GM19043 (cell line): ENCODE data around the gene SLC38A10.

Experiments
- ATAC-seq: cut with Tn5 transposase; IDR thresholded peaks from one replicate; pipeline ENCODE4 v1.9.1; 2021; ENCODE audit warnings: low read depth; ENCODE audit not compliant: unreplicated experiment

The SLC38A10 gene

DNA sequence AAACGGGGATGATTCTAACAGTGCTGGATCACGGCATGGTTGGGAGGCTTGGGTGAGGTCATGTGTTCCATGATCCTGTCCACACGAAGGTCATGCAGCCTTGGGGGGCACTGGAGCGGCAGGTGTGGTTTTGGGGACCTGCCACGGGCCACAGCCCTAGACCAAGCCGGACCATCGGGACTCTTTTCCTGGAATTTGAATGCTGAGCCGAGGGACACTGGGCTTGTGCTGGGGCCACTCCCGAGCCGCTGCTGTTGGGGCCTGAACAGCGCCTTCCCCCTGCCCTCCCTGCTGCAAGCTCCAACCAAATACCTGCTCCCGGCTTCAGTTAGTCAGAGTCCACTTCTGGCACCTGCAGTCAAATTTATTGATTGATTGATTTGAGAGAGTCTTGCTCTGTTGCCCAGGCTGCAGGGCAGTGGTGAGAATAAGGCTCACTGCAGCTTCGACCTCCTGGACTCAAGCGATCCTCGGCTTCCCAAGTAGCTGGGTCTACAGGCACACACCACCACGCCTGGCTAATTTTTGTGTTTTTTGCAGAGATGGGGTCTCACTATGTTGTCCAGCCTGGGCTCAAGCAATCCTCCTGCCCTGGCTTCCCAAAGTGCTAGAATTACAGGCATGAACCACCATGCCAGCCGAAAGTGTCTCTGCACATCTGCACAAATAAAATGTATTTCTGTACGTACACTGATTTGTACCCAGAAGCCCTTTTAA is 37.2 kb upstream of the SLC38A10 start:
- no peak for ATAC-seq

DNA sequence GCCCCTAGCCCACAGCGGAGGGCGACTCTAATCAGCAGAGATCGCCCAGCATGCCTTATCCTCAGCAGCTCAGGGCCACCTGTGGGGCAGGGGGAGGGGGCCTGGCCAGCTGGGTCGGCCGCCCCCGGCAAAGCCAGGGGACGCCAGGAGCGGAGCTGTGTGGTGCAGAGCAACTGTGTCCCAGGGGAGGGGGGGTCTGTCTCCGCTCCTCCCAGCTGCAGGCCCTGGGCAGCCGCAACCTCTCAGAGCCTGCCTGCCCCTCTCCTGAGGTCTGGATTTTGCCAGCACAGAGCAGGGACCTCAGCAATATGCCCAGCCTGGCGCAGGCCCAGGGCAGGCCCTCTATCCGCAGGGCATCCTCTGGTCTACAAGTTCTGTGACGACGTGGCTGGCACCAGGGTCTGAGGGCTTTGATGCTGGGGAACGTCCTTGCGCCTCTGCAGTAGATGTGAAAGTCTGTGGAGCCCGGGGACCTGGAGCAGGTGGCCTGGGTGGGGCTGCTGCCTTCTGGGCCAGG is 36.5 kb upstream of the SLC38A10 start:
- no peak for ATAC-seq

DNA sequence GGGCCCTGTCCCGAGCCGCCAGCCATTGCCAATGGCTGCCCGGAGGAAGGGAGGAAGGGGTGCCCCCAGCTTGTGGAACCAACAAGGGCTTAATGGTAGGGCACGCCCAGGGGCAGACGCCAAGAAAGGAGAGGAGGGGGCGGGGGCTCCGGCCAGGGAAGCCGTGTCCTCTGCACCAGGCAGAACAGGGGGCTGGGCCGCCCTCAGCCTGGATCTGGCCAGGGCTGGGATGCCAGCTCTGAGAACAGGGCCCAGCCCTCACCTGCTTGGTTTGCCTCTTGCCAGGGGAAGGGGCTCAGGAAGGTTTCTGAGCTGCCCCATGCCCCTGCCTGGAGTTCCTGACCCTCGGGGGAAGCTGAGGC is 35.8 kb upstream of the SLC38A10 start:
- ATAC-seq = no peak

DNA sequence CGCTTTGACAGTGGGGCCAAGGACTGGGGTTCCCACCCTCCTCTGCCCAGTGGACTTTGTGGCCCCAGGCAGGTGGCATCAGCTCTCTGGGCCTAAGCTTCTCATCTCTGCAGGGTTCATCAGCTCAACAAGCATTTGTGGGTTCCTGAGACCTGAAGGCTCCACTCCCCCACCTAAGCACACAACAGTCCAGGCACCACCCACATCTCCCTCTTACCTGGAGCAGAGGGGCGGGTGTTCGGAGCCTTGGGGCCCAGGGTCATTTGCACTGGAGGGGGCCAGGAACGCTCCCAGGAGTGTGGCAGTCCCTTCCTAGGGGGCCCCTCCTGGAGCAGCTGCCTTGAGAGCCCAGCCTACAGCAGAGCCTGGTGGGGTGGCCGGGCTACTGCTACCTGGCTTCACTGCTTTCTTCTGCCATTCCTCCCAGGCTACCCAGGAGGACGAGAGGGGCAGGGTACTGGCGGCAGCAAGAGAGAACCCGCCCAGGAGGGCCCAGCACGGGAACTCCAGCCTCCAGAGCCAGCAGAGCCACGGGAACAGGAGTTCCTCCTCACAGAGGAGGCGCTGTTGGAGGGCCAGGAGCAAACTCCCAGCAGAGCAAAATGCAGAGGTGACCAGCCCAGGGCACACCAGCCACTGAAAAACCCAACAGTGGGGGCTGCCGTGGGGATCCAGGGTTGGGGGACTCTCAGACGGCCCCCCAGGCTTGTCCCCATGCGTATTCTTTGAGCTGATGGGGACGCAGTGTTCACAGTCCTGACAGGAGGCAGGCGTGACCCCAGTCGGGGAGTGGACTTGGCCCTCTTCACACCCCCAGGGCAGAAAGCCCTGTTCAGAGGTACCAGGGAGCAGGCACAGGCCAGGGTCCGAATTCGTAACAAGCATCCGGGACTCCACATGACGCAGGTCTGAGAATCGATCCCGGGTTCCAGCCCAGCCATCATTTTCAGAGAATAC is 35.1 kb upstream of the SLC38A10 start:
- no peak for ATAC-seq

GRCh38 chr17:81328978-81329926 is 34.1 kb upstream of the SLC38A10 start:
- ATAC-seq = no peak

- no peak for ATAC-seq
Measured at GRCh38 chr17:81328489-81328888, 33.4 kb upstream of the SLC38A10 start.

DNA sequence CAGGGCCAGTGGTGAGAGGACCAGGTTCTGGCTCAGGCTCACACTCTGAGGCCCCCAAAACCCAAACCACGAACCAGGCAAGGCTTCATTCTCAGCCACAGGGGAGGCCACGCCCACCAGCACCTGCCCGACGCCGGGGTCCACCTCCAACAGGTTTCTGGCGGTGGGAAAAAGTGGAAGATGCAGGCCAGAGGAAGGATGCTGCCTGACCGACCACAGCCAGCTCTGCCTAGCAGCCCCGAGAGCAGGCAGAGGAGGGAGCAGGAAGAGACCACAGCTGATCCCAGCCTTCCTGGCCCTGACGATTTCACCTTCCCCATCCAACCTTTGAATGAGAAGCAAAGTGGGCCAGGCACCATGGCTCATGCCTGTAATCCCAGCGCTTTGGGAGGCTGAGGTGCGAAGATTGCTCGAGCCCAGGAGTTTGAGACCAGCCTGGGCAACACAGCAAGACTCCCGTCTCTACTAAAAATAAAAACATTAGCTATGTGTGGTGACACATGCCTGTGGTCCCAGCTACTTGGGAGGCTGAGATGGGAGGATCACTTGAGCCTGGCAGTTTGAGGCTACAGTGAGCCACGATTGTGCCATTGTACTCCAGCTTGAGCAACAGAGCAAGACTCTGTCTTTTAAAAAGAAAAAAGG is 30.7 kb upstream of the SLC38A10 start:
- ATAC-seq = no peak

- no peak for ATAC-seq
Measured at GRCh38 chr17:81324851-81325713, 30.0 kb upstream of the SLC38A10 start.

- no peak for ATAC-seq
Measured at GRCh38 chr17:81324177-81324850, 29.2 kb upstream of the SLC38A10 start.

GRCh38 chr17:81323411-81323868 is 28.3 kb upstream of the SLC38A10 start:
- no peak for ATAC-seq

DNA sequence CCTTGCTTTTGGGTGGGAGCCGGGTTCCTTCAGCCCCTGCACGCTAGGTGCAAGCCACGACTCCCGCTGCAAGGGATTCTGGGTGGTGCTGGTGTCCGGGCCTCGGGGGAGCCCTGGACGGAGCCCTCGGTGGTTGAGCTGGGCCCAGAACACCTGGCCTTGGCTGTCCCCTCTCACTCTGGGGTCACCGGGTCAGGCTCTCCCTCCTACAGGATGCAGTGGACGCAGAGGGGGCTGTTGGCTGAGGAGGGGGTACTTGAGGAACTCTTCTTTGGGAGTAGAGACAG is 27.9 kb upstream of the SLC38A10 start:
- no peak for ATAC-seq

DNA sequence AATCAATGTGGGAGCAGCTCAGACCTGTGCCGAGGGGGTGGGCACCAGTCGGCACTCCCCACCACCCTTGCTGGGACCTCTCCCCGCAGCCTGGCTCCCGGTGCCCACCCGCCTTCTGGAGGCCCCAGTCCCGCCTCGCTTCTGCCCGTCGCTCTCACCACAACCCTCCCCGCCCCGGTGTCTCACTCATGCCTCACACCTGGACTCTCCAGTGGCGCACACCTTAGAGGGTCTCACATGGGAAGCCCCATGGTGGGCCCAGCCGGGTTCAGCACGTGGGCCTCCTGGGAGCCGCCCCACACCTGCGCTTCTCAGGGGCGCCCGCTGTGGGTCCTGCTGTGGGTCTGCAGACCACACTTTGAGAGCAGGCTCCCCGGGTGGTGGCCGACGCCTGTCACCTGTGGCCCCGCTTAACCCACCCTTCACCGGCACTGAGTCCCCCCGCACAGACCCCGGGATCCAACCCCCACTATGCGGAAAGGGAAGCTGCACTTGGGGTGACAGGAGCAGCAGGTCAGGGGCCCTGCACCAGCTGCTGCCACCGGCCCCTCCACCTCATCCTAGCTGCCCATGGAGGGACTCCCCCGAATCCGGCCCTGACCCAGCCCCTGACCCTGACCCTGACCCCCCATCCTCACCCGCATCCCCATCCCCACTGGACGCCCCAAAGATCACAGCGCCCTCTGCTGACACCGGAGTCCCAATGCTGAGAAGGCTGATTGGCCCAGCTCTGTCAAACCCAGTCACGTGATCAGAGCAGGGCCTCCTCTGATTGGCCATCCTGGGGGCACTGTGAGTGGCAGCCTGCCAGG is 27.4 kb upstream of the SLC38A10 start:
- ATAC-seq = no peak

DNA sequence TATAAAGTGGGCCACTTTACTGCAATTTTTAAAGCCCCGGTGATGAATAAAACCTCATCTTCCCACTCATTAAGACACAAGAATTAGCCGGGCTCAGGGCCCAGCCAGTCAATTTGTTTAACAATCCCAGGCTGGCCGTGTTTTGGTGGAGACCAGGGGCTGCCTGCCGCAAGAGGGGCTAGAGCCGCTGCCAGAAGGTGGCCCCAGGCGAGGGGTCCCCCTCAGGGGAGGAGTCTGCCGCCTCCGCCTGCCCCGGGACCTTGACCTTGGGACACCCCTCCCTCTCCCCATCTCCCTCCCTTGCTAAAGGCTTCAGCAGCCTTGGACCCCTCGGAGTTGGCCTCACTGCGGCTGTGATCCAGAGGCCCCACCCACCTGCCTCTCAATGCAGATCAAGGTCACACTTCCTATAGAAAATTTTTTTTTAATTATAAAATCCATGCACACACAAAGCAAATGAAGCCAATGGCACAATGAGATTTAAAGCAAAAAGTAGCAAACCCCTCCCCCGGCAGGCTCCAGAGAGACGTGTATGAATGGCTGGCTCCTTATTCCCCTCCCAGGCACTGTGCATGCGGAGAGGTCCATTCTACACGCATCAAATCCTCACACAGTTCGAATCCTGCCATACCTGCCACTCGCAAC is 23.0 kb upstream of the SLC38A10 start:
- ATAC-seq = no peak

GRCh38 chr17:81317530-81317821 is 22.4 kb upstream of the SLC38A10 start:
- ATAC-seq = no peak

DNA sequence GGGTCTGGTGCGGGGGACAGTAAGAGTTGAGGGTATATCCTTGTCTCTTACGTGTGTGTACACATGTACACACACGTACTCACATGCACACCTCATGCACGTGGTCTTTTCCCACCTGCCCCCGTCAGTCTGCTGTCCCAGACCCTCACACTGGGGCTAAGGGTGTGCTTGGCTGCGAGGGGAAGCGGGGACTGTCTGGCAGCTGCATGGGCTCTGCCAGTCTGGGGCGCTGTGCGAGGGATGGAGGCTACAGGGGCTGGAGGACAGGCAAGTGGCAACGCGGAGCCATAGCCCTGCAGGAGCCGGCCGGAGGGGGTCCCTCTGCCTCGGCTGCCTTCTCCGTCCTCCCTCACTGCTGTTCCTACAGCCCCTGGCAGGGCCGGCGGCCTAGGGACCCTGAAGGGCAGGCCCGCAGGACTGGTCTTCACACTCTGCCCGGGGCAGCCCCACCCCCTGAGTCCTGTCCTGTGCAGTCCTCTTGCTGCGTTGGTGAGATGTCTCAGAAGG is 20.8 kb upstream of the SLC38A10 start:
- ATAC-seq = no peak

- no peak for ATAC-seq
Measured at GRCh38 chr17:81315129-81315884, 20.2 kb upstream of the SLC38A10 start.
